ENCODE data around the gene LCE3D. TPM values are rescaled to one million over a fixed set of nuclear protein-coding genes. Genes with fewer than 3 reads are reported as not detected.

LCE3D gene
- total and polyA plus RNA-seq, 2 of the 4 experiments (the other 2 are of a cell fraction), result not detected

GRCh38 chr1:152566681-152567080 is 13.6 kb downstream of the LCE3D start, which contains the start of gene LCE3E:
LCE3E (minus strand) TSS chr1:152566780; CDS start chr1:152566208, 572 bp downstream.
- ATAC-seq (ENCODE audit: low read depth) (no peak), DNase-seq (no peak)
- H3K56ac ChIP-seq (ENCODE audit: extremely low read depth, insufficient read depth, low read length), result no peak within 1 kb of the TSS
- H3K23ac ChIP-seq (ENCODE audit: low read depth, low read length), result no peak within 1 kb of the TSS
- WGBS, 2 experiments (ENCODE audit: extremely low coverage in 2 of 2, insufficient read length in 1 of 2), result no CpG with 5 or more reads among the region's 1 CpG
- no peak within 1 kb of the TSS for H3K14ac ChIP-seq (replicated peaks; ENCODE audit: low read depth, low read length)
- intact Hi-C loops (cut with micrococcal nuclease) (no loop called here), dilution Hi-C loops (cut with HindIII; ENCODE audit: low sequenced_read_pairs, unreplicated experiment) (no loop called here), in situ Hi-C loops (cut with MboI; ENCODE audit: low sequenced_read_pairs) (no loop called here)
- H2AK9ac ChIP-seq (replicated peaks; ENCODE audit: low read depth, low read length, poor library complexity), result no peak within 1 kb of the TSS
- H3K27ac ChIP-seq (ENCODE audit: insufficient read depth, low read length), result no peak within 1 kb of the TSS
- no peak within 1 kb of the TSS for H3K18ac ChIP-seq (ENCODE audit: low read depth, low read length)
- H3K79me1 ChIP-seq (ENCODE audit: low read depth in 1 of 2, low read length in 2 of 2), result no peaks in the 10 kb centered on the region
- H2BK20ac ChIP-seq (ENCODE audit: low read depth, low read length), result no peak within 1 kb of the TSS
- BruUV-seq (replicated peaks), result no TSS peak
- no peak within 1 kb of the TSS for H4K5ac ChIP-seq (ENCODE audit: low read depth, low read length)
- POLR2A ChIA-PET (ENCODE audit: unreplicated experiment), result no interaction called here
- no peak within 1 kb of the TSS for H2BK5ac ChIP-seq (ENCODE audit: low read depth, low read length, poor library complexity, severe bottlenecking)
- H4K91ac ChIP-seq (ENCODE audit: insufficient read depth, low read depth, low read length), result no peak within 1 kb of the TSS
- no peak within 1 kb of the TSS for H2BK15ac ChIP-seq (ENCODE audit: low read depth, low read length)
- H3K4ac ChIP-seq (ENCODE audit: low read depth, low read length), result no peak within 1 kb of the TSS
- H2AK5ac ChIP-seq (ENCODE audit: low read depth, low read length), result no peak within 1 kb of the TSS
- H2AFZ ChIP-seq (replicated peaks; ENCODE audit: low read length, poor library complexity), result no peak within 1 kb of the TSS
- no peak within 1 kb of the TSS for H4K8ac ChIP-seq (ENCODE audit: low read depth in 2 of 2, low read length in 2 of 2)
- no peaks in the 10 kb centered on the region for H4K20me1 ChIP-seq (ENCODE audit: insufficient read depth, low read length)
- no peak within 1 kb of the TSS for H3K4me3 ChIP-seq (ENCODE audit: insufficient read depth, low read depth, low read length)
- H3K4me2 ChIP-seq (ENCODE audit: low read depth, low read length), result no peak within 1 kb of the TSS
- TF ChIP-seq MAFK (IDR thresholded peaks at IDR 0.05; ENCODE audit: low read depth, low read length) (no peak), BHLHE40 (IDR thresholded peaks at IDR 0.05; ENCODE audit: low read depth, low read length) (no peak), POLR2A (IDR thresholded peaks at IDR 0.05; ENCODE audit: low read depth, low read length) (no peak), FOS (IDR thresholded peaks at IDR 0.05; ENCODE audit: low read depth, low read length) (no peak), CTCF (conservative IDR thresholded peaks at IDR 0.05; ENCODE audit: low read depth, low read length) (no peak), NFE2L2 (IDR thresholded peaks at IDR 0.05; ENCODE audit: low read depth, low read length) (no peak)
- TF ChIP-seq, protein P1, sequence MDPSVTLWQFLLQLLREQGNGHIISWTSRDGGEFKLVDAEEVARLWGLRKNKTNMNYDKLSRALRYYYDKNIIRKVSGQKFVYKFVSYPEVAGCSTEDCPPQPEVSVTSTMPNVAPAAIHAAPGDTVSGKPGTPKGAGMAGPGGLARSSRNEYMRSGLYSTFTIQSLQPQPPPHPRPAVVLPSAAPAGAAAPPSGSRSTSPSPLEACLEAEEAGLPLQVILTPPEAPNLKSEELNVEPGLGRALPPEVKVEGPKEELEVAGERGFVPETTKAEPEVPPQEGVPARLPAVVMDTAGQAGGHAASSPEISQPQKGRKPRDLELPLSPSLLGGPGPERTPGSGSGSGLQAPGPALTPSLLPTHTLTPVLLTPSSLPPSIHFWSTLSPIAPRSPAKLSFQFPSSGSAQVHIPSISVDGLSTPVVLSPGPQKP (IDR thresholded peaks at IDR 0.05; ENCODE audit: borderline replicate concordance, low read depth, low read length), result no peak
- H3K27me3 ChIP-seq (ENCODE audit: control insufficient read depth, insufficient read depth, low read length), result no peaks in the 10 kb centered on the region
- H3K4me1 ChIP-seq (ENCODE audit: control insufficient read depth, insufficient read depth, low read length), result no peaks in the 10 kb centered on the region
- H3K9ac ChIP-seq (ENCODE audit: low read depth, low read length), result no peak within 1 kb of the TSS
- CTCF ChIA-PET, result no interaction called here
- no peaks in the 10 kb centered on the region for H3K9me1 ChIP-seq (ENCODE audit: insufficient read depth, low read length)
- H3K36me3 ChIP-seq (ENCODE audit: control insufficient read depth, insufficient read depth, low read length), result no peaks in the 10 kb centered on the region
- no peak within 1 kb of the TSS for H2BK120ac ChIP-seq (ENCODE audit: low read depth, low read length)
- peaks cover 3% of the 10 kb centered on the region; the same call in 1 of the 2 replicates for H3K9me3 ChIP-seq (ENCODE audit: control insufficient read depth, insufficient read depth, low read length)
